Measurements from ENCODE around the gene RARRES1.
"Not testable (repeated sequence)": the region's sequence is repeated elsewhere in the genome, so short reads cannot be mapped to it uniquely, and the experiment has no call there.

The RARRES1 gene

GRCh38 chr3:158709666-158710083 lies 22.6 kb downstream of the RARRES1 start:
- DNase-seq (ENCODE audit: low read depth, low spot score): no peak
- H3K4me3 ChIP-seq (ENCODE audit: low read length): no peak overlapping the region

DNA sequence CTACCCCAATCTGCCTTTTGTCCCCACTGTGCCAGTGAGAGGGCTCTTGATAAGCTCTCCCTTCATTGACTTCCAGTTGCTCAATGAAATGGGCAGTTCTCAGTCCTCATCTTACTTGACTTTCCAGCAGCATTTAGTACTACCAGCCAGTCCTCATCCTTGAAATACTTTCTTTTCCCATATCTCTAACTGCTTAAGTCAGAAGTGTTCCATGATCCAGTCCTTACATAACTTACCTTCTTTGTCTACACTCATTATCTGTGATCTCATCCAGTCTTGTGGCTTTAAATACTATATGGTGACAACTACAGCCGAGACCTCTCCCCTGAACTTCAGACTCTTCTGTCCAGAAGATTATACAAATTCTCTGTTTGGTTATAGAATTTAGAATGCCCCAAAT lies 28.7 kb downstream of the RARRES1 start:
- H3K4me3 ChIP-seq (ENCODE audit: low read length): no peak overlapping the region
- no peak for DNase-seq (ENCODE audit: low read depth, low spot score)

- H3K4me3 ChIP-seq (ENCODE audit: low read length): no peak overlapping the region
- DNase-seq (ENCODE audit: low read depth, low spot score): no peak
Measured at GRCh38 chr3:158702815-158703481, 29.3 kb downstream of the RARRES1 start.

DNA sequence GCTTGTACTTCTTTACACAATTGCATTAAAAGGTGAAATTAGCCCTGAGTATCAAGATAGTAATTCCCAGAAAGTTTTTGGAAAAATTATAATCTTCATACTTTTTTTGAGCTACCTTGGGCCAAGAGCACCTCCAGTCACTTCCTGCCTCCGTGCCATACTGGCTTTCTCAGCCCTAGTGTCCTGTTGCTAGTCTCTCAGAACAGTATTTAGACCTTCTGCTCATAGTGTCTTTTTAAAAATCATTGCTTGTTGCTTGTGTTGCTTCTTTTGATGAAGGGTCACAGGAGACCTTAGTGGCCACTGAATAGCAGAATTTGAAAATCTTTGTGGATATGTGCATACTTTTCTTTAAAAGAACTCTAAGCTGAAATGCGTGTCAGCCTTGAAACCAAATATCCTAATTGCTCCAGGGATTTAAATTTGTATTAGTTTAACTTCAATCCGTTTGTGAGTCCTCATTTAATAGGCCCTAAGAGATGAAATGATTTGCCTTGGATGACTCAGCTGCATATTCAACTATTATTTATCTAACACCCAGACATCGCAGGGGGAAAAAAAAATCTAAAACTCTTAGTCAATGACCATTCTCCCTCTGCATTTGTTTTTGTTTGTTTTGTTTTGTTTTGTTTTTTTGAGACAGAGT lies 30.7 kb downstream of the RARRES1 start:
- no peak for DNase-seq (ENCODE audit: low read depth, low spot score)
- H3K4me3 ChIP-seq (ENCODE audit: low read length): no peak overlapping the region

DNA sequence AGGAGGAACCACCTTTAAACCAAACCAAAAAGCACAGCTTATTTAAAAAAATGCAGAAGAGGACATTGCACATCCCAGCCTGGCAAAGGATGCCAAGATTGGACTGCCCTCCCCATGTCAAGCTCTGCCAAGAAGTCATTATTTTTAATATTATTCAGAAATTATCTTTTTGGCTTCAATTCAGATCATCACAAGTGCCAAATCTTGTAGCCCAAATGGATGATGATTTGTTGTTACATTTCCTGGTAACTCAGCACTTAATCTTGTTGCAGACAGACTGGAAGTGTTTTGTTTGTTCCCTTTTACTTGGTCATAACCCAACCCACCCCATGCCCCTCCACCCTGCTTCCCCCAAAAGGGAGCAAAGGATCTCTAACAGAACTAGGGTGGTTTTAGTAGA lies 31.7 kb downstream of the RARRES1 start:
- DNase-seq (ENCODE audit: low read depth, low spot score): no peak

DNA sequence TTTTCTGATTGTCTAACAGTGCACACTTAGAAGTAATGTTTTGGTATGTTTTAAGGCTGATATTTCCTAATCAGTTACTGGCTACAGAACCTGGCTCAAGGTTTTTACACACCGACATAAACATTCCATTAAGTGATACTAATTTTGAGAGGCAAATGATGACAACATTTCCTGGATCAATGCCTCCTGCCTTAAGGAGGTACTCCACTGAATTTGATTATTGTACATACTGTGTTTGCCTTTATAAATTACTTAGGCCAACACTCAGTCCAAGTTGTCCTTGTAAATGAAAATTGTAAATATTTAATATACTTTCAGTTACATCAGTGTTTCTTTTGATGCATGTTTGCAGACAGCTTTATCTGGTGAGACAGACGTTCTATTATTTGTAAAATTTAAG lies 35.6 kb downstream of the RARRES1 start:
- no peak for DNase-seq (ENCODE audit: low read depth, low spot score)

More for the DNA sequence above, 31.7 kb downstream of the RARRES1 start:
- no peak overlapping the region for H3K4me3 ChIP-seq (ENCODE audit: low read length)

DNA sequence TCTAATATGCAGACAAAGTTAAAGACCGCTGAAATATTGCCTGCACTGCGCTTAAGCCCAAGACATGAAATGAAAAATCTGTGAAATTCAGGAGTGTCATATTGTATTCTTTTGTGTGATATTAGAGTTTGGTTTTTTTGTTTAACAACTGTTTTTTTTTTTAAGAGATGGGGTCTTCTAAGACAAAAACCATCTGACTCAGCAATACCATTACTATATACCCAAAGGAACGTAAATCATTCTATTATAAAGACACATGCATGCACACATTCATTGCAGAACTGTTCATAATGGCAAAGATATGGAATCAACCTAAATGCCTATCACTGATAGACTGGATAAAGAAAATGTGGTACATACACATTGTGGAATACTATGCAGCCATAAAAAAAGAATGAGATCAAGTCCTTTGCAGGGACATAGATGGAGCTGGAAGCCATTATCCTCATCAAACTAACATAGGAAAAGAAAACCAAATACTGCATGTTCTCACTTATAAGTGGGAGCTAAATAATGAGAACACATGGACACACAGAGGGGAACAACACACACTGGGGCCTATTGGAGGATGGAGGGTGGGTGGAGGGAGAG lies 38.3 kb downstream of the RARRES1 start:
- DNase-seq (ENCODE audit: low read depth, low spot score); H3K4me3 ChIP-seq (ENCODE audit: low read length): not testable (repeated sequence)

More for the DNA sequence above, 35.6 kb downstream of the RARRES1 start:
- H3K4me3 ChIP-seq (ENCODE audit: low read length): no peak overlapping the region

DNA sequence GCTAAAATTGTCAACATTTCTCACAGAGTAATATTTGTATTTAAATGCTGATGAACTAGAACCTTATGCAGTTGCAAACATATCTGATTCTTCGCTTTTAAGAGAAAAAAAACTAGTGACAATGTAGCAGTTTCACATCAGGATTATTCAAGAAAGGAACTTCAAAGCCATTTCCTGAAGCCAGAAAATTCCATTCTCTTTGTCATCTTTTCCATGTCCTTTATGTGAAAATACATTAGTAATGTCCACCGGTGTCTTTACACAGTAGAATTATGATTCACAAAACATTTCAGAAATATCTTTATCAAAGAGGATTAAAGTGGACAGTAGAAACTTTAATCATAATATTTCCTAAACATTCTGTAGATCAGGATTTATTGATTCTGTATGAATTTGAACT lies 47.1 kb downstream of the RARRES1 start:
- no peak for DNase-seq (ENCODE audit: low read depth, low spot score)

GRCh38 chr3:158683230-158683962 lies 48.9 kb downstream of the RARRES1 start:
- DNase-seq (ENCODE audit: low read depth, low spot score): no peak
- H3K4me3 ChIP-seq (ENCODE audit: low read length): no peak overlapping the region

More for the DNA sequence above, 47.1 kb downstream of the RARRES1 start:
- no peak overlapping the region for H3K4me3 ChIP-seq (ENCODE audit: low read length)

DNA sequence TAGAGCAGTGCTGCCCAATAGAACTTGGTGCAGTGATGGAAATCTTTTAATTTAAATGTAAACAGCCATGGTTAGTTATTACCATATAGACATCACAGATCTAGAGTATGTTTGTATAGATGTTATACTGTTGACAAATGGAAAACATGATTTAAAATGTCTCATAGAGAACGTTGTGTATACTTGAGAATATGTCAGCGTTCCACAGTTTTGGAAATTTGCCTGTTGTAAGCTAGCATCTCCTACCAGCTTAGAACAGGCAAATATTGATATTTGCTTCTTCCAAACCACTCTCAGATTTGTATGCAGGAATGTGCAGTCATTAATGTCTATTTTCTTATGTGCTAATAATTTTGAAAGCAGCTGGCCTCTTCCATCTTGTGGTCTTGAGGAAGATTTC lies 51.4 kb downstream of the RARRES1 start:
- H3K4me3 ChIP-seq (ENCODE audit: low read length): no peak overlapping the region

GRCh38 chr3:158679547-158680000 lies 52.7 kb downstream of the RARRES1 start:
- DNase-seq (ENCODE audit: low read depth, low spot score): no peak
- H3K4me3 ChIP-seq (ENCODE audit: low read length): no peak overlapping the region

More for the DNA sequence above, 51.4 kb downstream of the RARRES1 start:
- DNase-seq (ENCODE audit: low read depth, low spot score): no peak

DNA sequence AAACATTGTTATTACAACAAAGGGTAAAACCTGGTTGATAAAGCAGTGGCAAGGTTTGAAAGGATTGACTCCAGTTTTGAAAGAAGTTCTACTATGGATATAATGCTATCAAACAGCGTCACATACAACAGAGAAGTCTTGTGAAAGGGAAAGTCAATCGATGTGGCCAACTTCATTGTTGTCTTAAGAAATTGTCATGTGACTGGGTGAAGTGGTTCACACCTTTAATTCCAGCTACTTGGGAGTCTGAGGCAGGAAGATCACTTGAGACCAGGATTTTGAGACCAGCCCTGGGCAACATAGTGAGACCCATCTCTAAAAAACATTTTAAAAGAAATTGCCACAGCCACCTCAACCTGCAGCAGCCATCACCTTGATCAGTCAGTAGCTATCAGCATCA lies 53.6 kb downstream of the RARRES1 start:
- DNase-seq (ENCODE audit: low read depth, low spot score): no peak

GRCh38 chr3:158672215-158673176 lies 59.8 kb downstream of the RARRES1 start, which contains the start of gene LXN:
TSS of gene LXN (minus strand) at chr3:158672648. CDS start at chr3:158672478, 170 bp downstream.
- no peak for DNase-seq (ENCODE audit: low read depth, low spot score)
- no peak within 1 kb of the TSS for H3K4me3 ChIP-seq (ENCODE audit: low read length)

More for the DNA sequence above, 53.6 kb downstream of the RARRES1 start:
- H3K4me3 ChIP-seq (ENCODE audit: low read length): no peak overlapping the region

DNA sequence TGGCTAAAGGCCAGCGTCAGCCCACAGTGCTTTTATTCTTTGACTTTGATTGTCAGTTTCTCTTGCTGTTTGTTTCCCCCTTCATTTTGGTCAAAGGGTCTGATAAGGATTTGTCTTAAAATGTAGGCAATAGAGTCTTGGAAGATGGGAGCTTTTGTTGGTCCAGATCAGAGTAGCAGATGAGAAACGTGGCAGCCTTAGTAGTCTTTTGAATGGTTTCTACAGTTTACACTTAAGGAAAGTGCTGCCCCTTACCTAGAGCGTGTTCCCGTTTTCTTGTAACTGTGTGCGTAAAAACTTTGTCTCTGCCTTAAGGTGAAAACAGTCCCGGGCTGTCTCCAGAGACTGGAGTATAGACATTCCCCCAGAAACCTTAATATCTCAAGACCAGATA lies 60.4 kb downstream of the RARRES1 start:
- DNase-seq (ENCODE audit: low read depth, low spot score): no peak

GRCh38 chr3:158668506-158668905 lies 63.8 kb downstream of the RARRES1 start:
- DNase-seq (ENCODE audit: low read depth, low spot score): no peak

More for the DNA sequence above, 60.4 kb downstream of the RARRES1 start:
- no peak overlapping the region for H3K4me3 ChIP-seq (ENCODE audit: low read length)

DNA sequence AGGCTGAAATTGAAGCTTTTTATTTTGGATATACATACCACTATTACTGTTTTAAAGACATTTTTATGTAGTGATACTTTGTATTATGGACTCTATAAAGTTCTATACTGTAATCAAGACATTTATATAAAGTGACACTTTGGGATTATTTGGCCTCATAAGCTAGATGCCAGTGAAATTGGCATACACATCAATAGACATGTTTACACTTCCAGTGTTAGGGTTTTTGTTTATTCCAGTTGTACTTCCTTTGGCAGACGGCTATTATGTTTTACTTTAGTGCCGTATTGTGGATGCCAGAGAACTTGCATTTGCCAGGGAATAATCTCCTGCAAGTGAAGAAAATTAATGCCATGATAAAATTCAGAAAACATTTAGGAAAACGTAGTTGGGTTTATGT lies 65.8 kb downstream of the RARRES1 start:
- no peak overlapping the region for H3K4me3 ChIP-seq (ENCODE audit: low read length)
- DNase-seq (ENCODE audit: low read depth, low spot score): no peak

More at GRCh38 chr3:158668506-158668905, 63.8 kb downstream of the RARRES1 start:
- H3K4me3 ChIP-seq (ENCODE audit: low read length): no peak overlapping the region

GRCh38 chr3:158663832-158664231 lies 68.4 kb downstream of the RARRES1 start:
- DNase-seq (ENCODE audit: low read depth, low spot score): no peak
- no peak overlapping the region for H3K4me3 ChIP-seq (ENCODE audit: low read length)

GRCh38 chr3:158663246-158663645 lies 69.0 kb downstream of the RARRES1 start:
- no peak for DNase-seq (ENCODE audit: low read depth, low spot score)
- no peak overlapping the region for H3K4me3 ChIP-seq (ENCODE audit: low read length)
